Measurements from ENCODE around the gene KLB.
"Not testable (repeated sequence)": the region's sequence is repeated elsewhere in the genome, so short reads cannot be mapped to it uniquely, and the experiment has no call there.

KLB gene

GRCh38 chr4:39371209-39371608 is 35.5 kb upstream of the KLB start:
- H3K27me3 ChIP-seq (ENCODE audit: control insufficient read depth in 2 of 2, insufficient read depth in 2 of 2, low read length in 2 of 2); H3K9ac ChIP-seq (ENCODE audit: low read depth in 1 of 2, low read length in 2 of 2); H3K36me3 ChIP-seq (ENCODE audit: control insufficient read depth in 2 of 2, insufficient read depth in 2 of 2, low read length in 2 of 2); H3K9me3 ChIP-seq (ENCODE audit: control insufficient read depth in 2 of 2, low read length in 2 of 2); H3K27ac ChIP-seq (ENCODE audit: low read depth in 2 of 2, low read length in 2 of 2); H3K4me1 ChIP-seq (ENCODE audit: control insufficient read depth in 2 of 2, insufficient read depth in 2 of 2, low read length in 2 of 2); H3K4me3 ChIP-seq (ENCODE audit: low read length in 2 of 2): not testable (repeated sequence)

GRCh38 chr4:39375478-39375877 is 31.3 kb upstream of the KLB start:
- H3K27ac ChIP-seq (ENCODE audit: low read depth in 2 of 2, low read length in 2 of 2), result no peak overlapping the region
- H3K36me3 ChIP-seq (ENCODE audit: control insufficient read depth in 2 of 2, insufficient read depth in 2 of 2, low read length in 2 of 2), result no peaks in the 10 kb centered on the region
- no peak overlapping the region for H3K9ac ChIP-seq (ENCODE audit: low read depth in 1 of 2, low read length in 2 of 2)
- peaks cover 0 to 4% of the 10 kb centered on the region in 2 donors for H3K9me3 ChIP-seq (ENCODE audit: control insufficient read depth in 2 of 2, low read length in 2 of 2)
- H3K27me3 ChIP-seq (ENCODE audit: control insufficient read depth in 2 of 2, insufficient read depth in 2 of 2, low read length in 2 of 2), result no peaks in the 10 kb centered on the region
- H3K4me3 ChIP-seq (ENCODE audit: low read length in 2 of 2), result no peak overlapping the region
- H3K4me1 ChIP-seq (ENCODE audit: control insufficient read depth in 2 of 2, insufficient read depth in 2 of 2, low read length in 2 of 2), result no peaks in the 10 kb centered on the region

DNA sequence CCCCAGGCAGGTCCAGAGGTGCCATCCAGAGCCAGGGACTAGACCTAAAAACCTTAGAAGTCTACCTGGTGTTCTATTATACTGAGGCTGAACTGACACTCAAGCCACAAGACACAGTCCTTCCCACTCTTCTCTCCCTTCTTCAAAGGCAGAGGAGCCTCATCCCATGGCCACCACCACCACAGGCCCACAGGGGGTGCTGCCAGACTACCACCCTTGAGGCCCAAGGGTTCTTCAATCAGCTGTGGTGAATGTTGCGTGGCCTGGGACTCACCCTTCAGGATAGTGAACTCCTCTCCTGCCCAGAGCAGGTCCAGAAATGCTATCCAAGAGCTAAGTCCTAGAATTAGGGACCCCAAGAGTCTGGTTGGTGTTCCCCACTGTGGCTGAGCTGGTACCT is 23.0 kb upstream of the KLB start:
- H3K27me3 ChIP-seq (ENCODE audit: control insufficient read depth in 2 of 2, insufficient read depth in 2 of 2, low read length in 2 of 2), result no peaks in the 10 kb centered on the region
- no peak overlapping the region for H3K4me3 ChIP-seq (ENCODE audit: low read length in 2 of 2)
- no peak overlapping the region for H3K9ac ChIP-seq (ENCODE audit: low read depth in 1 of 2, low read length in 2 of 2)
- no peak overlapping the region for H3K27ac ChIP-seq (ENCODE audit: low read depth in 2 of 2, low read length in 2 of 2)
- H3K9me3 ChIP-seq (ENCODE audit: control insufficient read depth in 2 of 2, low read length in 2 of 2), result peaks cover 0 to 4% of the 10 kb centered on the region in 2 donors
- no peaks in the 10 kb centered on the region for H3K4me1 ChIP-seq (ENCODE audit: control insufficient read depth in 2 of 2, insufficient read depth in 2 of 2, low read length in 2 of 2)
- no peaks in the 10 kb centered on the region for H3K36me3 ChIP-seq (ENCODE audit: control insufficient read depth in 2 of 2, insufficient read depth in 2 of 2, low read length in 2 of 2)

DNA sequence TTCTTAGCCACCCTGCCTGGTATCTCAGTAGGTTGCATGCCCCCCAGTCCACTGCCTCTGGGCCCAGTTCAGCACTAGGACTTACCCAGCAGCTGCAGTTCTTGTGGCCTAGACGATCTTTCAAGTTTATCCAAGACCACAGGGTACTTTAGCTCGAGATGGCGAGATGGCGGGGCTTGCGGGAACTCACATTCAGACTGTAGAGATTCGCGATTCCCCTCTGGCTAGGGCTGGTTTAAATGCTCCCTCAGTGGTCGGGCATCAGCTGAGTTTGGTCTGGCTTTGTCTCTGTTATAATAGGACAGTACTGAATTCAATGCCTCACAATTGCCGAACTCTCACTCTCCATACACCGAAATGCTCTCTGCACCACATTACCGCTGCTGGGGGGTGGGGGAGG is 22.2 kb upstream of the KLB start:
- Histone ChIP-seq H3K9me3 (ENCODE audit: control insufficient read depth in 2 of 2, low read length in 2 of 2) (no peaks in the 10 kb centered on the region), H3K27me3 (ENCODE audit: control insufficient read depth in 2 of 2, insufficient read depth in 2 of 2, low read length in 2 of 2) (no peaks in the 10 kb centered on the region), H3K4me1 (ENCODE audit: control insufficient read depth in 2 of 2, insufficient read depth in 2 of 2, low read length in 2 of 2) (no peaks in the 10 kb centered on the region), H3K9ac (ENCODE audit: low read depth in 1 of 2, low read length in 2 of 2) (no peak overlapping the region), H3K36me3 (ENCODE audit: control insufficient read depth in 2 of 2, insufficient read depth in 2 of 2, low read length in 2 of 2) (no peaks in the 10 kb centered on the region), H3K4me3 (ENCODE audit: low read length in 2 of 2) (no peak overlapping the region), H3K27ac (ENCODE audit: low read depth in 2 of 2, low read length in 2 of 2) (no peak overlapping the region)

- Histone ChIP-seq H3K9me3 (ENCODE audit: control insufficient read depth in 2 of 2, low read length in 2 of 2) (no peaks in the 10 kb centered on the region), H3K27me3 (ENCODE audit: control insufficient read depth in 2 of 2, insufficient read depth in 2 of 2, low read length in 2 of 2) (no peaks in the 10 kb centered on the region), H3K36me3 (ENCODE audit: control insufficient read depth in 2 of 2, insufficient read depth in 2 of 2, low read length in 2 of 2) (no peaks in the 10 kb centered on the region), H3K9ac (ENCODE audit: low read depth in 1 of 2, low read length in 2 of 2) (no peak overlapping the region), H3K27ac (ENCODE audit: low read depth in 2 of 2, low read length in 2 of 2) (no peak overlapping the region), H3K4me1 (ENCODE audit: control insufficient read depth in 2 of 2, insufficient read depth in 2 of 2, low read length in 2 of 2) (no peaks in the 10 kb centered on the region), H3K4me3 (ENCODE audit: low read length in 2 of 2) (no peak overlapping the region)
These were observed 16.1 kb upstream of the KLB start for GRCh38 chr4:39390603-39391002.

DNA sequence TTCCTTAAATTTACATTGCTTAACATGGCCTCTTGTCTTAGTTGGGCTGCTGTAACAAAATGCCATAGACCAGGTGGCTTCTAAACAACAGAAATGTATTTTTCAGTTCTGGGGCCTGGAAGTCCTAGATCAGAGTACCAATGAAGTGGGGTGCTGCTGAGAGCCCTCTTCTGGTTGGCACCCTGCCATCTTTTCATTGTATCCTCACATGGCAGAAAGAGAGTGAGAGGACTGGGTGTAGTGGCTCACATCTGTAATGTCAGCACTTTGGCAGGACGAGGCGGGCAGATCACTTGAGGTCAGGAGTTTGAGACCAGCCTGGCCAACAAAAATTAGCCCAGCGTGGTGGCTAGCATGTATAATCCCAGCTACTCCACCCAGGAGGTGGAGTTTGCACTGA is 12.0 kb upstream of the KLB start:
- no peak overlapping the region for H3K4me3 ChIP-seq (ENCODE audit: low read length in 2 of 2)
- H3K4me1 ChIP-seq (ENCODE audit: control insufficient read depth in 2 of 2, insufficient read depth in 2 of 2, low read length in 2 of 2), result no peaks in the 10 kb centered on the region
- no peaks in the 10 kb centered on the region for H3K27me3 ChIP-seq (ENCODE audit: control insufficient read depth in 2 of 2, insufficient read depth in 2 of 2, low read length in 2 of 2)
- no peaks in the 10 kb centered on the region for H3K36me3 ChIP-seq (ENCODE audit: control insufficient read depth in 2 of 2, insufficient read depth in 2 of 2, low read length in 2 of 2)
- no peak overlapping the region for H3K27ac ChIP-seq (ENCODE audit: low read depth in 2 of 2, low read length in 2 of 2)
- H3K9ac ChIP-seq (ENCODE audit: low read depth in 1 of 2, low read length in 2 of 2), result no peak overlapping the region
- no peaks in the 10 kb centered on the region for H3K9me3 ChIP-seq (ENCODE audit: control insufficient read depth in 2 of 2, low read length in 2 of 2)

DNA sequence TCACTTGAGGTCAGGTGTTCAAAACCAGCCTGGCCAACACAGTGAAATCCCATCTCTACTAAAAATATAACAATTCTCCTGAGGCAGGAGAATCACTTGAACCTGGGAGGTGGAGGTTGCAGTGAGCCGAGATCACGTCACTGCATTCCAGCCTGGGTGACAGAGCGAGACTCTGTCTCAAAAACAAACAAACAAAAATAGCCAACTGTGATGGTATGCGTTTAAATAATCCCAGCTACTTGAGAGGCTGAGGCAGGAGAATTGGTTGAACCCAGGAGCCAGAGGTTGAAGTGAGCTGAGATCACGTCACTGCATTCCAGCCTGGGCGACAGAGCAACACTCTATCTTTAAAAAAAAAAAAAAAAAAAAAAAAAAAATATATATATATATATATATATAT is 5.1 kb upstream of the KLB start:
- not testable (repeated sequence) for H3K9ac ChIP-seq (ENCODE audit: low read depth in 1 of 2, low read length in 2 of 2); H3K27ac ChIP-seq (ENCODE audit: low read depth in 2 of 2, low read length in 2 of 2); H3K36me3 ChIP-seq (ENCODE audit: control insufficient read depth in 2 of 2, insufficient read depth in 2 of 2, low read length in 2 of 2); H3K9me3 ChIP-seq (ENCODE audit: control insufficient read depth in 2 of 2, low read length in 2 of 2); H3K4me3 ChIP-seq (ENCODE audit: low read length in 2 of 2); H3K4me1 ChIP-seq (ENCODE audit: control insufficient read depth in 2 of 2, insufficient read depth in 2 of 2, low read length in 2 of 2); H3K27me3 ChIP-seq (ENCODE audit: control insufficient read depth in 2 of 2, insufficient read depth in 2 of 2, low read length in 2 of 2)

DNA sequence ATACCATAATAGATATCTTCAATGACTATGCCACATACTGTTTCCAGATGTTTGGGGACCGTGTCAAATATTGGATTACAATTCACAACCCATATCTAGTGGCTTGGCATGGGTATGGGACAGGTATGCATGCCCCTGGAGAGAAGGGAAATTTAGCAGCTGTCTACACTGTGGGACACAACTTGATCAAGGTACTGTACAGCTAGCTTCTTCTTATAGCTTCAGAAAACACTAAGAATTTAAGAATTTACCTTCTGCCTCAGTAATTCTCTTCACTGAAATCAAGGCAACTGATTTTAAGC is 805 bp downstream of the KLB start:
- Histone ChIP-seq H3K4me3 (ENCODE audit: low read length in 2 of 2) (peak overlapping the region in 1 of 2 donors; percentile 51), H3K4me1 (ENCODE audit: control insufficient read depth in 2 of 2, insufficient read depth in 2 of 2, low read length in 2 of 2) (peaks cover 2 to 6% of the 10 kb centered on the region in 2 donors), H3K9ac (ENCODE audit: low read depth in 1 of 2, low read length in 2 of 2) (no peak overlapping the region)

GRCh38 chr4:39410415-39410814 is 3.7 kb downstream of the KLB start:
- no peak overlapping the region for H3K27ac ChIP-seq (ENCODE audit: low read depth in 2 of 2, low read length in 2 of 2)
- no peak overlapping the region for H3K9ac ChIP-seq (ENCODE audit: low read depth in 1 of 2, low read length in 2 of 2)
- peaks cover 2 to 6% of the 10 kb centered on the region in 2 donors for H3K4me1 ChIP-seq (ENCODE audit: control insufficient read depth in 2 of 2, insufficient read depth in 2 of 2, low read length in 2 of 2)
- no peaks in the 10 kb centered on the region for H3K9me3 ChIP-seq (ENCODE audit: control insufficient read depth in 2 of 2, low read length in 2 of 2)
- H3K4me3 ChIP-seq (ENCODE audit: low read length in 2 of 2), result no peak overlapping the region
- H3K27me3 ChIP-seq (ENCODE audit: control insufficient read depth in 2 of 2, insufficient read depth in 2 of 2, low read length in 2 of 2), result no peaks in the 10 kb centered on the region
- H3K36me3 ChIP-seq (ENCODE audit: control insufficient read depth in 2 of 2, insufficient read depth in 2 of 2, low read length in 2 of 2), result no peaks in the 10 kb centered on the region

More for the DNA sequence above, 805 bp downstream of the KLB start:
- H3K36me3 ChIP-seq (ENCODE audit: control insufficient read depth in 2 of 2, insufficient read depth in 2 of 2, low read length in 2 of 2), result no peaks in the 10 kb centered on the region
- H3K9me3 ChIP-seq (ENCODE audit: control insufficient read depth in 2 of 2, low read length in 2 of 2), result no peaks in the 10 kb centered on the region
- H3K27me3 ChIP-seq (ENCODE audit: control insufficient read depth in 2 of 2, insufficient read depth in 2 of 2, low read length in 2 of 2), result no peaks in the 10 kb centered on the region
- H3K27ac ChIP-seq (ENCODE audit: low read depth in 2 of 2, low read length in 2 of 2), result no peak overlapping the region

DNA sequence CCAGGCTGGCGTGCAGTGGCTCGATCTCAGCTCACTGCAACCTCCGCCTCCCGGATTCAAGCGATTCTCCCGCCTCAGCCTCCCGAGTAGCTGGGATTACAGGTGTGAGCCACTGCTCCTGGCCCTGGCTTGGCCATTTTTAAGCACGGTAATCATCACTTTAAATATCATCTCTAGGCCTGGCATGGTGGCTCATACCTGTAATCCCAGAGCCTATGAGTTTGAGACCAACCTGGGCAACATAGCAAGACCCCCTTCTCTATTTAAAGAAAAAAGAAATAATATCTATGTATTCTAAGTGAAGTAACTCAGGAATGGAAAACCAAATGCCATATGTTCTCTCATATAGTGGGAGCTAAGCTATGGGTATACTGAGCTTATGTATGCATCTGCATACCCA is 4.8 kb downstream of the KLB start:
- H3K9ac ChIP-seq (ENCODE audit: low read depth in 1 of 2, low read length in 2 of 2); H3K36me3 ChIP-seq (ENCODE audit: control insufficient read depth in 2 of 2, insufficient read depth in 2 of 2, low read length in 2 of 2); H3K9me3 ChIP-seq (ENCODE audit: control insufficient read depth in 2 of 2, low read length in 2 of 2); H3K27me3 ChIP-seq (ENCODE audit: control insufficient read depth in 2 of 2, insufficient read depth in 2 of 2, low read length in 2 of 2); H3K4me1 ChIP-seq (ENCODE audit: control insufficient read depth in 2 of 2, insufficient read depth in 2 of 2, low read length in 2 of 2); H3K27ac ChIP-seq (ENCODE audit: low read depth in 2 of 2, low read length in 2 of 2); H3K4me3 ChIP-seq (ENCODE audit: low read length in 2 of 2): not testable (repeated sequence)

- Histone ChIP-seq H3K9ac (ENCODE audit: low read depth in 1 of 2, low read length in 2 of 2) (no peak overlapping the region), H3K9me3 (ENCODE audit: control insufficient read depth in 2 of 2, low read length in 2 of 2) (no peaks in the 10 kb centered on the region), H3K27ac (ENCODE audit: low read depth in 2 of 2, low read length in 2 of 2) (no peak overlapping the region), H3K27me3 (ENCODE audit: control insufficient read depth in 2 of 2, insufficient read depth in 2 of 2, low read length in 2 of 2) (no peaks in the 10 kb centered on the region), H3K4me1 (ENCODE audit: control insufficient read depth in 2 of 2, insufficient read depth in 2 of 2, low read length in 2 of 2) (no peaks in the 10 kb centered on the region), H3K36me3 (ENCODE audit: control insufficient read depth in 2 of 2, insufficient read depth in 2 of 2, low read length in 2 of 2) (no peaks in the 10 kb centered on the region), H3K4me3 (ENCODE audit: low read length in 2 of 2) (no peak overlapping the region)
These were observed 9.1 kb downstream of the KLB start for GRCh38 chr4:39415678-39416283.
